ENCODE results near the gene SHTN1. TPM values are rescaled to one million over a fixed set of nuclear protein-coding genes. Genes with fewer than 3 reads are reported as not detected.

Gene SHTN1
- total RNA-seq, 2 donors from 2014 or later = 28.1 to 30.9 TPM

DNA sequence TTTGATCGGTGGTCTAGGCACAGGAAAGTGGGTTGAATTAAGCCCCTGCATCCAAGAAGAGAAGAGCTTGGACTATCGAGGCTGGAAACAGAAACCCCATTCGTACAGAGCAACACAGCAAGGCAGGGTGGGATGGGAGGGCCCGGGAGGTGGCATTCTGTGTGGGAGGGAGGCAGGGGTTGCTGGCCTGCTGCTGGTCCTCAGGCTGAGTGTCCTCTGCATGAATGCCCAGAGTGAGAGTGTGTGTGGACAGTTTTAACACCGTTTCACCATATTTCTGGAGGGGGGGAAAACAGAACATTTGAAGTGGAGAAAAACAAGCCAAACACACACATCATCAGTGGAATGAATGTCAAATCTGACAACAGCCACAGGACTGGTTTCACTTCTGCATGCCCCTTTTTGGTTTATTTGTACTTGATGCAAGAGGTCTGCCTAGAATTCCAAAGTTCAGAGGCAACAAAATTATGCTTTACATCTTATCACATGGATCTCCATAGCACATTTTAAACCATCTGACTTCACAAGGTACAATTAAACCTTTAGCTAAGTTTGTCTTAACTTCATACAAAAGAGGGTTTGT lies 166.8 kb downstream of the SHTN1 start:
- Histone ChIP-seq H3K4me3 (no peak overlapping the region), H3K27me3 (no peaks in the 10 kb centered on the region), H3K9ac (ENCODE audit: low read depth in 2 of 2, low read length in 2 of 2) (no peak overlapping the region), H3K36me3 (no peaks in the 10 kb centered on the region), H3K27ac (no peak overlapping the region), H3K9me3 (no peaks in the 10 kb centered on the region), H3K4me1 (no peaks in the 10 kb centered on the region)
- intact Hi-C loops (cut with DNase I) = no loop called here
- TF ChIP-seq, protein P1, sequence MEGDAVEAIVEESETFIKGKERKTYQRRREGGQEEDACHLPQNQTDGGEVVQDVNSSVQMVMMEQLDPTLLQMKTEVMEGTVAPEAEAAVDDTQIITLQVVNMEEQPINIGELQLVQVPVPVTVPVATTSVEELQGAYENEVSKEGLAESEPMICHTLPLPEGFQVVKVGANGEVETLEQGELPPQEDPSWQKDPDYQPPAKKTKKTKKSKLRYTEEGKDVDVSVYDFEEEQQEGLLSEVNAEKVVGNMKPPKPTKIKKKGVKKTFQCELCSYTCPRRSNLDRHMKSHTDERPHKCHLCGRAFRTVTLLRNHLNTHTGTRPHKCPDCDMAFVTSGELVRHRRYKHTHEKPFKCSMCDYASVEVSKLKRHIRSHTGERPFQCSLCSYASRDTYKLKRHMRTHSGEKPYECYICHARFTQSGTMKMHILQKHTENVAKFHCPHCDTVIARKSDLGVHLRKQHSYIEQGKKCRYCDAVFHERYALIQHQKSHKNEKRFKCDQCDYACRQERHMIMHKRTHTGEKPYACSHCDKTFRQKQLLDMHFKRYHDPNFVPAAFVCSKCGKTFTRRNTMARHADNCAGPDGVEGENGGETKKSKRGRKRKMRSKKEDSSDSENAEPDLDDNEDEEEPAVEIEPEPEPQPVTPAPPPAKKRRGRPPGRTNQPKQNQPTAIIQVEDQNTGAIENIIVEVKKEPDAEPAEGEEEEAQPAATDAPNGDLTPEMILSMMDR (IDR thresholded peaks at IDR 0.05) = no peak
- no peak for DNase-seq

DNA sequence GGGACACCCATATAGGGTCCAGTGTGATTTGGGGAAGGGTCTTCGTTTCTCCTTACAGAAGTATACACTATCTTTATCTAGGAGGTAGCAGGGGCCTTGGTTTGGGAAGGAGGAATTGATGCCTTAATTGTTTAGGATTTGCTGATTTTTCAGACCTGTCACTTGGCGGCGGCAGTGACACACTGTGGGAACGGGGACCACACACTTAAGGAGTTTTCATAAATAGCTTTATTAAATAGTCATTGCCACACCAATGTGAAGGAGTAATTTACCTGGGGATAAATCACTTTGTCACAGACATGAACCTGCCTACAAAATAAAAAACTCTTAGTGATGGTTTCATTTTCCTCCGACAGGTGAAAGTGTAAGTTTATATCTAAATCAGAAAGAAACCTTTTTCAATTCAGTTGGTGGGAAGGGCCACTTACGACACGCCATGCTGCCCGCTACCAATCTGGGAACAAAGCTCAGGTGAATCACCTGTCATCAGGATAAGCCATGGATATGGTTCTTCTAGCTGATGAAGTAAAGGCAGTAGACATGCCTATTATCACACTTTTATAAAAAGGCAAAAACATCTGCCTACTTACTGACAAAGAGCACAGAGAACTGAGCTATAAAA lies 168.0 kb downstream of the SHTN1 start:
- no peak overlapping the region for H3K27ac ChIP-seq
- no peak overlapping the region for H3K4me3 ChIP-seq
- intact Hi-C loops (cut with DNase I) = no loop called here
- H3K9me3 ChIP-seq = no peaks in the 10 kb centered on the region
- H3K36me3 ChIP-seq = no peaks in the 10 kb centered on the region
- TF ChIP-seq, protein P1 (IDR thresholded peaks at IDR 0.05) = no peak
- no peak for DNase-seq
- H3K27me3 ChIP-seq = no peaks in the 10 kb centered on the region
- H3K9ac ChIP-seq (ENCODE audit: low read depth in 2 of 2, low read length in 2 of 2) = no peak overlapping the region
- no peaks in the 10 kb centered on the region for H3K4me1 ChIP-seq

DNA sequence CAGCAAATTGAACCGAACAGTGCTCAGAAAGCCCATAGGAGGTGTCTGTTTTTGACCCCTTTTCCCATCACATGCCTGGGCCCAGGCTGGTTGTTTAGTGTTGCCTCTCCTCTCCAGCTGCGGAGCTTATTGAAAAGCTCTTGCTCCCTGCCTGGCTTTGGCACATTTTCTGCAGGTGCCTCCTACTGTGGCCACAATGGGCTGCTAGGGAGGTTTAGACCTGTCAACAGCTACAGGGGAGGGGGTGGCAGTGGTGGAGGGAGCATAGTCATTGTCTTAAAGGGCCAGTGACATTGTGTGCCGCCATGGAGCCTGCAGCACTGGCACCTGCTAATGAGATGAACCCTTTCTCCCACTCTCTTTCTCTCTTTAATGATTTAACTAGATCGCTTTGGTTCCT lies 168.9 kb downstream of the SHTN1 start:
- TF ChIP-seq, protein P1 (IDR thresholded peaks at IDR 0.05) = no peak
- no peak overlapping the region for H3K27ac ChIP-seq
- no peak overlapping the region for H3K9ac ChIP-seq (ENCODE audit: low read depth in 2 of 2, low read length in 2 of 2)
- no peak overlapping the region for H3K4me3 ChIP-seq
- H3K9me3 ChIP-seq = no peaks in the 10 kb centered on the region
- no peak for DNase-seq
- no peaks in the 10 kb centered on the region for H3K27me3 ChIP-seq
- intact Hi-C loops (cut with DNase I) = no loop called here
- no peaks in the 10 kb centered on the region for H3K4me1 ChIP-seq
- no peaks in the 10 kb centered on the region for H3K36me3 ChIP-seq

DNA sequence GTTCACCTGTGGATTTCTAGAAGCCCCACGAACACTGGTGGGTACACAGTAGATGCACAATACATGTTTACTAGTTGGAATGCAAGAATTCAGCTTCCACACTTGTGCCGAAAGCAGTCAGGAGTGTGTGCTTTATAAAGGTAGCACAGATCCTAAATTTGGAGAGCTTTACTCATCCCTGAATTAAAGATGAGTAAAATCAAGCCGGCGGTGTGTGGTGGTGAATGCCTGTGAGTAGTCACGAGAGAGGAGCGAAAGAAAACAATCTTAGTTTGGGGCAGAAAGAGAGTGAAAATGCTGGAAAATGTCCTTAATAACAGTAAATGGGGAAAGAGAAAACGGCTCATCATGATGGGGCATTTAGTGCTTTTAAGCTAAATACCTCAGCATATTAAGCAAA lies 169.3 kb downstream of the SHTN1 start:
- Histone ChIP-seq H3K36me3 (no peaks in the 10 kb centered on the region), H3K27ac (no peak overlapping the region), H3K9me3 (no peaks in the 10 kb centered on the region), H3K4me3 (no peak overlapping the region), H3K27me3 (no peaks in the 10 kb centered on the region), H3K4me1 (no peaks in the 10 kb centered on the region), H3K9ac (ENCODE audit: low read depth in 2 of 2, low read length in 2 of 2) (no peak overlapping the region)
- TF ChIP-seq, protein P1 (IDR thresholded peaks at IDR 0.05) = no peak
- DNase-seq = no peak
- intact Hi-C loops (cut with DNase I) = no loop called here

DNA sequence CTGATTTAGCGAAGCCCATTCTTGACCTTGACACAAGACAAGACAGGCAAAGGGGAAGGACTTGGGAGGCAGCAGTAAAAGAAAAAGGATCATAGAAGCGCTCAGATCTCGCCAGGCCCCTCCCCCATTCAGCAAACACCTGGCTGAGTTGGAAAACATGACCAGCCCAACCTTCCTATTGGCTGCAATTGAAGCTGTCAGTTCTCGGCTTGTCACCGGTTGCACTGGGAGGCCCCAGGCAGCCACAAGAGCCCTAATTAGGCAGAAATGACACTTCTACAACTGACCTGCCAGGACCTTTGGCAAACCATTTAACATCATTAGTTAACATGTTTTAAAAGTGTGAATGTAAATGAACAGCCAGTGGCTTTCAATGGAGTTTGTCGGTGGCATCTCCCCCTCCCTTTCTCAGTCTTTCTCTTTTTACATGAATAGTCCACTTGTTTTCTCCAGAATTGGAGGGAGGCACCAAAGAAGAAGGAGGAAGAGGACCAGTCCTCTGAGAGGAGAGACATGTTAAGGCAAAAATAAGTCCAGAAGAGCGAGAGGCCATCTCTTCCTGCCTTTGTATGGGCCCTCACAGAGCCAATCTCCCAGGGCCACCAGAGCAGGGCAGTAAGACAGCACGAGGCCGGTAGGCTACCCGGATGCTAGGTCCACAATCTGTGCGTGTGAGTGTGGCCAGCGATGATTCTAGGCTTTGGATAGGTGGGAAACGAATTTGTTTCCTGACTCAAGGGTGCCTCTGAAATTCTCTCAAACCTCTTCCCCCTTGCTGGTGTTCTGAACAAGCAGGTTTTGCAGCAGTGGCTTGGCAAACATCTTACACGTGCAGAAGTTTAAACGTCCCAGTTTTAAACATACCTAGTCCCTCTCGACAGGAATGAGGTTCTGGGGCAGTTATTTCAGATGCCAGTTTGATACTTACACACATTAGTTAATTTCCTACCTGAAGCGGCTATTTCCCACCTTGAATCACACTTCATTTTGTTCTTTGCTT lies 170.7 kb downstream of the SHTN1 start:
- Histone ChIP-seq H3K27me3 (no peaks in the 10 kb centered on the region), H3K4me3 (no peak overlapping the region), H3K27ac (no peak overlapping the region), H3K36me3 (no peaks in the 10 kb centered on the region), H3K9me3 (no peaks in the 10 kb centered on the region), H3K4me1 (no peaks in the 10 kb centered on the region), H3K9ac (ENCODE audit: low read depth in 2 of 2, low read length in 2 of 2) (no peak overlapping the region)
- no peak for DNase-seq
- TF ChIP-seq, protein P1 (IDR thresholded peaks at IDR 0.05) = no peak
- intact Hi-C loops (cut with DNase I) = no loop called here

Data from colonic mucosa (tissue), 4 donors.